NCI-H1105 treated with DMSO at 0.1 percent for 48 hours (cell line): Measurements from ENCODE around the gene CFAP298.
"Not testable (repeated sequence)": the region's sequence is repeated elsewhere in the genome, so short reads cannot be mapped to it uniquely, and the experiment has no call there.

Source experiments
- DNase-seq: peaks from one replicate; lab custom pipeline; 2025; lab: John Stamatoyannopoulos, UW

The CFAP298 gene, protein sequence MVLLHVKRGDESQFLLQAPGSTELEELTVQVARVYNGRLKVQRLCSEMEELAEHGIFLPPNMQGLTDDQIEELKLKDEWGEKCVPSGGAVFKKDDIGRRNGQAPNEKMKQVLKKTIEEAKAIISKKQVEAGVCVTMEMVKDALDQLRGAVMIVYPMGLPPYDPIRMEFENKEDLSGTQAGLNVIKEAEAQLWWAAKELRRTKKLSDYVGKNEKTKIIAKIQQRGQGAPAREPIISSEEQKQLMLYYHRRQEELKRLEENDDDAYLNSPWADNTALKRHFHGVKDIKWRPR

DNA sequence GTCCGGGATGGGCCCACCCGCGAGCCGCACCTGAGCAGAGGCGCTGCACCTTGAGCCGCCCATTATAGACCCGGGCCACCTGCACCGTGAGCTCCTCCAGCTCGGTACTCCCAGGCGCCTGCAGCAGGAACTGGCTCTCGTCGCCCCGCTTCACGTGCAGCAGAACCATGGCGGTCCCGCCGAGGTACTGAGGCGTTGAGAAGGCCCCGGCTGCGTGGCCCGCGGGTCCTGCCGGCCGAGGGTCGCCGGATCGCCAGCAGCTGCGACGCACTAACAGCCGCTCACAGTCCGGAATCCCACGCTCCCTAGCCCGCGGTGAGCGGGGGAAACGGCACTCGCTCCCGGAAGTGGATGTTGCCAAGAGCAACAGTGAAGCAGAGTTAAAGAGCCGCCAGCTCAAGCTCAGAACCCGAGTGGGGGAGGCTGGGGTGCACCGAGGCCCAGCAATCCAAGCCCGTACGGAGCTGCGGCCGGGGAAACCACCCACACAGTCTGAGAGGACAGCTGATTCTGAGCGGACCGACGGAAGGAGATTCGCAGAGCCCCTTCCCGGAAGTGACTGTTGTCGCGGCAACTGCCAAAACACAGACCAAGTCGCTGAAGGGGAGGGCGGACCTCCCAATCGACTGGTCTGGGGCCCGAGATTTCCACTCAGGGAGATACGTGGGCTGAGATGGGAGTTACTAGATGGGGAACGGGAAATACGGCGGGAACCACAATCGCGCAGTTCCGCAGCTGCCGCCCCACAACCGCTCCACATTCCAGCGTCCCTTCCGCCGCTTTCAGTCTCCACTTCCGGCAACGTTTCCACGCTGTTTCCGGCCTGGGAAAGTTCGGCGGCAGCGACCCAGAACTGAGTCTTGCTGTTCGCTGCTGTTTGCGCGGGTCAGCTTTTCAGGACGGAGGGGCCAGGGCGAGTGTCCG is at the start of gene CFAP298:
Gene CFAP298 (minus strand): TSS at position 303 of the 924 bp plus-strand sequence. CDS start 134 bp downstream, at position 169.
- peak; percentile 90 for DNase-seq

- not testable (repeated sequence) for DNase-seq
Measured at GRCh38 chr21:32661026-32661782, 49.0 kb upstream of the CFAP298 start.

GRCh38 chr21:32658524-32658923 is 46.3 kb upstream of the CFAP298 start:
- DNase-seq: no peak

DNA sequence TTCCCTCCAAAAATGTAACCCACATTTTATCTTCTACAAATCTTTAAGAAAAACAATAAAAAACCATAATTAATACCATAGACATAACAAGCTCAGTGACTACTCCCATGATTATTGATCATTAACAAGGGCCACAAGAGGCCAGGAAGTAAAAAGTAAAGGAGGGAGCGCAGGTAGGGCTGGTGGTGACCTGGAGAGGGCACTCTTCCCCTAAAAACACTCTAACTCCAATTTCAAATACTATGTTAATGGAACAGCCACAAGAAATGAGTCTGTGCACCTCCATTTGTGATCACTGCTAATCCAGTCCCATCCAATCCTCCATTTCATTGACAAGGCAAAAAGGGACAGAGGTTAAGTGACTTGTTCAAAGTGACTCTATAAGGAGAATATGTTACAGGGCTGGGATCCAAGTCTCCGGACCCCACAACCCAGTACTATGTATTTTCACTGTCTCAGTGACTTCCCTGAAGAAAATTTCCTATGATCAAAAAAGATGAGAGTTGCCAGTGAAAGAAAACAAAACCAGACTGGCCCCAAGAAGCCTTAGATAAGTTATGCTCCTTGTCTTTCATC is 41.2 kb upstream of the CFAP298 start:
- DNase-seq: peak; percentile 39

- DNase-seq: no peak
Measured at GRCh38 chr21:32648165-32648564, 36.0 kb upstream of the CFAP298 start.

- DNase-seq: no peak
Measured at GRCh38 chr21:32645261-32646182, 33.3 kb upstream of the CFAP298 start.

GRCh38 chr21:32641710-32642698 is 29.8 kb upstream of the CFAP298 start:
- DNase-seq: no peak

- DNase-seq: no peak
Measured at GRCh38 chr21:32626621-32627196, 14.5 kb upstream of the CFAP298 start.

DNA sequence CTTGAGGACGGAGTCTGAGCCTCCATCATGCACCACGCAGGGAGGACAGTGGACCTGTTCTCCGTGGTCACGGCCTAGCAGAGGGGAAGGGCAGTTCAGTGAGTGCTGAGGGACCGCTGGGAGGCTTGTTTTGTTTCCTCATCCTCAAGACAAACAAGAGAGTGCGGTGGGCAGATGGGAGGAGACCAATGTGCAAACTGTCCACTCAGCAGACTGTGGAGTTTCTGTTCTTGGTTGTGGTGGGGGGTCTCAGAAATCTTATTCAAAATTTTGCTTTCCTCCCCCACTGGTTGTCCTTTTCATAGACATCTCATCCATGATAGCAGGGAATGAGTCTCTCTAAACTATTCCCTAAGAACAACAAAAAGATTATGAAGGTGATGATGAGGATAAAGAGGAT is 6.0 kb upstream of the CFAP298 start:
- not testable (repeated sequence) for DNase-seq

DNA sequence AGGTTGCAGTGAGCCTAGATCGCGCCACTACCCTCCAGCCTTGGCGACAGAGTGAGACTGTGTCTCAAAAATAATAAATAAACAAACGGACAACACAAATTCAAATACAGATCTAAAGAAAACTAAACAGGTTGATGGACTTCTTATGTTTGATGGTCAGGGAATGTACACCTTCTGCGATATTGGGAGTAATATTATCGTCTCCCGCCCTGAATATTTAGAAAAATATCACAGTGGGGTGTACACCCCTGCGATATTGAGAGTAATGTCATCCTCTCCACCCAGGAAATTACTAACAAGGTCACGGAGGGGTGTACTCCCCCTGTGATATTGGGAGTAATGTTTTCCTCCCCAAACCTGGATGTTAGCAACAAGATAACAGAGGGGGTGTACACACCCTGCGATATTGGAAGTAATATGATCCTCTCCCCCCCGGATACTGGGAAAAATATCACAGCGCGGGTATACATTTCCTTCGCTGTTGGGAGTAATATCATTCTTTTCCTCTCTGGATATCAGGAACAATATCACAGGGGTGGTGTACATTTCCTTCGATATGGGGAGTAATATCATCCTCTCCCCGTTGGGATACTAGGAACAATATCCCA is 1.4 kb upstream of the CFAP298 start:
- DNase-seq: no peak

GRCh38 chr21:32612999-32613337 is 791 bp upstream of the CFAP298 start:
- no peak for DNase-seq

- peak; percentile 7 for DNase-seq
Measured at GRCh38 chr21:32611471-32611997, 643 bp downstream of the CFAP298 start.

DNA sequence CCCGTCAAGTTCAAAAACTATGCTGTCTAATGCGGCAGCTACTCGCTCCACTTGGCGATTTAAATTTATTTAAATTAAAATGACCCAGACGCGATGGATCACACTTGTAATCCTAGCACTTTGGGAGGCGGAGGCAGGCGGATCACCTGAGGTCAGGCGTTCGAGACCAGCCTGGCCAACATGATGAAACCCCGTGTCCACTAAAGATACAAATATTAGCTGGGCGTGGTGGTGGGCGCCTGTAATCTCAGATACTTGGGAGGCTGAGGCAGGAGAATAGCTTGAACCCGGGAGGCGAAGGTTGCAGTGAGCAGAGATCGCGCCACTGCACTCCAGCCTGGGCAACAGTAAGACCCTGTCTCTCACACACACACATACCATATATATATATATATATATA is 1.2 kb downstream of the CFAP298 start:
- not testable (repeated sequence) for DNase-seq

GRCh38 chr21:32608851-32609250 is 3.3 kb downstream of the CFAP298 start:
- no peak for DNase-seq

GRCh38 chr21:32605469-32605868 is 6.7 kb downstream of the CFAP298 start:
- DNase-seq: no peak

- DNase-seq: peak; percentile 26
Measured at GRCh38 chr21:32604464-32604863, 7.7 kb downstream of the CFAP298 start.

DNA sequence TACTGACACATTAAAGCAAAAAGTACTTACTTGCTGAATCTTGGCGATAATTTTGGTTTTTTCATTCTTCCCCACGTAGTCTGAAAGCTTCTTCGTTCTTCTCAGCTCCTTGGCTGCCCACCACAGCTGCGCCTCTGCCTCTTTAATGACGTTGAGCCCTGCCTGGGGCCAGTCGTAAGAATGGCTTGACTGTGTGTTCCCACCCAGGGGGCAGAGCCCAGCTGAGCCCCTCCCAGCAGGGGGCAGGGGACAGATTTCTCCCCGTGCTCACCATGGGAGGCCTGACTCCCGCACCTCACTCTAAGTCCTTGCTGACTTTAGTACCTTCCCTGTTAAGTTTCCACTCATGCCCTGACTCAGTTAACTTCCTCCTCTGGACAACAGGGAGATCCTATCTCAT is 9.0 kb downstream of the CFAP298 start:
- no peak for DNase-seq

- no peak for DNase-seq
Measured at GRCh38 chr21:32602099-32602498, 10.1 kb downstream of the CFAP298 start.

- no peak for DNase-seq
Measured at GRCh38 chr21:32599526-32599925, 12.7 kb downstream of the CFAP298 start.
